GM18507 (cell line): ENCODE data around the gene LAMA1.
"Not testable (repeated sequence)": the region's sequence is repeated elsewhere in the genome, so short reads cannot be mapped to it uniquely, and the experiment has no call there.

Experiments used
- DNase-seq: peaks from one replicate; pipeline ENCODE4 v3.0.0; 2011; ENCODE audit warnings: low read depth; ENCODE audit not compliant: insufficient read length; ENCODE audit errors: extremely low spot score
- FAIRE-seq: peaks from 2 replicates; lab custom pipeline; 2011; peaks lifted over from hg19 to GRCh38; lab: Jason Lieb, UNC

LAMA1 gene

GRCh38 chr18:7117390-7118355, at the start of gene LAMA1:
Gene LAMA1, minus strand, starts transcription at chr18:7117797. Its CDS starts 77 bp downstream, at chr18:7117720.
- FAIRE-seq (no peak), DNase-seq (no peak)

- DNase-seq (no peak), FAIRE-seq (no peak)
Observed at GRCh38 chr18:7165846-7166393, 48.3 kb upstream of the LAMA1 start.

GRCh38 chr18:7164323-7165004, 46.9 kb upstream of the LAMA1 start:
- FAIRE-seq (no peak), DNase-seq (no peak)

GRCh38 chr18:7158216-7158615, 40.6 kb upstream of the LAMA1 start:
- DNase-seq: no peak
- no peak for FAIRE-seq

GRCh38 chr18:7157760-7158159, 40.2 kb upstream of the LAMA1 start:
- DNase-seq: no peak
- no peak for FAIRE-seq

- no peak for FAIRE-seq
- DNase-seq: no peak
Observed at GRCh38 chr18:7155887-7156286, 38.3 kb upstream of the LAMA1 start.

GRCh38 chr18:7155092-7155491, 37.5 kb upstream of the LAMA1 start:
- no peak for FAIRE-seq
- DNase-seq: no peak

GRCh38 chr18:7152440-7152839, 34.8 kb upstream of the LAMA1 start:
- DNase-seq (no peak), FAIRE-seq (no peak)

- FAIRE-seq (no peak), DNase-seq (no peak)
Observed at GRCh38 chr18:7147399-7147798, 29.8 kb upstream of the LAMA1 start.

- DNase-seq: no peak
- no peak for FAIRE-seq
Observed at GRCh38 chr18:7146067-7146466, 28.5 kb upstream of the LAMA1 start.

GRCh38 chr18:7144921-7145320, 27.3 kb upstream of the LAMA1 start:
- not testable (repeated sequence) for FAIRE-seq, DNase-seq

- DNase-seq (no peak), FAIRE-seq (no peak)
Observed at GRCh38 chr18:7141287-7141686, 23.7 kb upstream of the LAMA1 start.

GRCh38 chr18:7139409-7139808, 21.8 kb upstream of the LAMA1 start:
- DNase-seq (no peak), FAIRE-seq (no peak)

GRCh38 chr18:7133181-7133580, 15.6 kb upstream of the LAMA1 start:
- DNase-seq (no peak), FAIRE-seq (no peak)

- DNase-seq (no peak), FAIRE-seq (no peak)
Observed at GRCh38 chr18:7132356-7133150, 15.0 kb upstream of the LAMA1 start.

GRCh38 chr18:7122376-7122775, 4.8 kb upstream of the LAMA1 start:
- FAIRE-seq (no peak), DNase-seq (no peak)

- FAIRE-seq (no peak), DNase-seq (no peak)
Observed at GRCh38 chr18:7116792-7117389, 706 bp downstream of the LAMA1 start.

GRCh38 chr18:7116001-7116730, 1.4 kb downstream of the LAMA1 start:
- FAIRE-seq: no peak
- DNase-seq: no peak

- FAIRE-seq: no peak
- DNase-seq: no peak
Observed at GRCh38 chr18:7112936-7113335, 4.7 kb downstream of the LAMA1 start.
